GM23248 (cell line): ENCODE data around the gene IFNLR1. TPM values are rescaled to one million over a fixed set of nuclear protein-coding genes. Genes with fewer than 3 reads are reported as not detected.

Experiments
- DNase-seq: peaks from one replicate; pipeline ENCODE4 v3.0.0-alpha.2; 2015
- H2AFZ ChIP-seq: fragments of 200-600 bp; sonication (generic); 2 replicates; pipeline ENCODE4 v1.6.1; 2016; ENCODE audit warnings: antibody characterized with exemption
- H3F3A ChIP-seq: fragments of 200-600 bp; sonication (generic); 2 replicates; pipeline ENCODE4 v1.6.1; 2016; ENCODE audit warnings: mild to moderate bottlenecking, antibody characterized with exemption, mixed run types; ENCODE audit not compliant: insufficient read depth
- H3K27ac ChIP-seq: fragments of 200-600 bp; sonication (generic); 2 replicates; pipeline ENCODE4 v1.5.1; 2016; ENCODE audit warnings: mild to moderate bottlenecking
- H3K27me3 ChIP-seq: fragments of 200-600 bp; sonication (generic); replicated peaks from 2 replicates; pipeline ENCODE4 v1.6.1; 2016; ENCODE audit warnings: mild to moderate bottlenecking; ENCODE audit not compliant: insufficient read depth
- H3K36me3 ChIP-seq: fragments of 200-600 bp; sonication (generic); 2 replicates; pipeline ENCODE4 v1.6.1; 2016; ENCODE audit warnings: low read depth, mild to moderate bottlenecking
- H3K4me1 ChIP-seq: fragments of 200-600 bp; sonication (generic); 2 replicates; pipeline ENCODE4 v1.6.1; 2016; ENCODE audit warnings: mild to moderate bottlenecking; ENCODE audit not compliant: insufficient read depth
- H3K4me2 ChIP-seq: fragments of 200-600 bp; sonication (generic); one replicate; pipeline ENCODE4 v1.6.1; 2016; ENCODE audit warnings: mild to moderate bottlenecking; ENCODE audit not compliant: unreplicated experiment
- H3K4me3 ChIP-seq: fragments of 200-600 bp; sonication (generic); 2 replicates; pipeline ENCODE4 v1.5.1; 2016; ENCODE audit warnings: mild to moderate bottlenecking
- H3K79me2 ChIP-seq: fragments of 200-600 bp; sonication (generic); 2 replicates; pipeline ENCODE4 v1.6.1; 2016; ENCODE audit warnings: mild to moderate bottlenecking; ENCODE audit not compliant: insufficient read depth
- H3K9ac ChIP-seq: fragments of 200-600 bp; sonication (generic); 2 replicates; pipeline ENCODE4 v1.6.1; 2016; ENCODE audit warnings: mild to moderate bottlenecking
- H3K9me2 ChIP-seq: fragments of 200-600 bp; sonication (generic); 2 replicates; pipeline ENCODE4 v1.6.1; 2016; ENCODE audit warnings: mixed run types, mild to moderate bottlenecking, moderate library complexity; ENCODE audit not compliant: insufficient read depth
- H3K9me3 ChIP-seq: fragments of 200-600 bp; sonication (generic); one replicate; pipeline ENCODE4 v1.6.1; 2017; ENCODE audit warnings: low read depth
- H4K20me1 ChIP-seq: fragments of 200-600 bp; sonication (generic); 2 replicates; pipeline ENCODE4 v1.6.0; 2016; ENCODE audit not compliant: insufficient read depth
- EZH2 ChIP-seq: fragments of 200-600 bp; sonication (generic); IDR thresholded peaks from 2 replicates; pipeline ENCODE4 v1.6.1; 2018; ENCODE audit warnings: antibody characterized with exemption, mild to moderate bottlenecking; ENCODE audit not compliant: insufficient read depth, poor library complexity, severe bottlenecking
- EZH2phosphoT487 ChIP-seq: fragments of 200-600 bp; sonication (generic); IDR thresholded peaks from 2 replicates; pipeline ENCODE4 v1.6.1; 2018; ENCODE audit warnings: antibody characterized with exemption, moderate library complexity, mild to moderate bottlenecking, low read depth; ENCODE audit not compliant: insufficient read depth
- WGBS, 2 experiments: methylation state at CpG; one replicate each; pipeline ENCODE4 v1.1.6; 2015 to 2017; ENCODE audit warnings: low lambda C conversion rate in 2 of 2, low coverage in 1 of 2; ENCODE audit errors: missing lambda C conversion rate in 2 of 2; 5-methylcytosine and 5-hydroxymethylcytosine counted together
- in situ Hi-C: fragments of 300-500 bp; cut with MboI; formaldehyde crosslinking; loops from 2 replicates; pipeline ENCODE4 v1.15.0; 2020
- polyA plus RNA-seq: library from polyadenylated mRNA; unstranded; fragments of >200 nt; fragmentation: Nextera tagmentation; extraction: Ambion mirVana; gene quantifications from 2 replicates; pipeline ENCODE4 v1.2.1, GENCODE V29; 2016
- total RNA-seq: library from RNA; depleted of rRNA; stranded (reverse); fragments of >200 nt; shearing (Covaris generic); gene quantifications from 2 replicates; pipeline ENCODE4 v1.2.3, GENCODE V29; 2014

IFNLR1 gene
- total and polyA plus RNA-seq, 2 experiments from 2014 or later: not detected

DNA sequence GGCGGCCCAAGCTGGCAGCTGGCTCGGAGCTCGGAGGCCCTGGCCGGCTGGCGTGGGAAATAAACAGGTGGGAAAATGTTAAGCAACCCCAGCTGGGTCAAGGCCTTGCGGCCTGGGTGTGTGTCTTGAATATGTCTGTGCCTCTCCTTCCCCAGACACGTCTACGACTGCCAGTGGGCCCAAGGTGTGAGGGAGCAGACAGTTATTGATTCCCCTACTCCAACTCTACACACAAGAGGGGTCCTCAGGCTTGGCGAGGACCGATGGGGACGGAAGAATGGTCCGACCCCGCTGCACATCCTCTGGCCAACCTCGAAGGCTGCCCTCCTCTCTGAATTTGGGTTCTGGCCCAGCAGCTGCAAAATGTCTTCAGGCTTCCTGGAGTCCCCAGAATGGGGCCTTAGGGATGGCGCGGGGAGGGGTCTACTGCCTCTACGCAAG is 46.3 kb downstream of the IFNLR1 start:
- Histone ChIP-seq H3K9me3 (no peaks in the 10 kb centered on the region), H3K79me2 (no peaks in the 10 kb centered on the region), H3K27ac (no peak overlapping the region), H3K4me2 (no peak overlapping the region), H3K9ac (no peak overlapping the region), H4K20me1 (no peaks in the 10 kb centered on the region), H3K36me3 (no peaks in the 10 kb centered on the region), H3K4me1 (no peaks in the 10 kb centered on the region), H3K9me2 (no peaks in the 10 kb centered on the region), H2AFZ (no peak overlapping the region), H3K27me3 (no peaks in the 10 kb centered on the region; the same call in 1 of the 2 replicates), H3K4me3 (no peak overlapping the region), H3F3A (no peaks in the 10 kb centered on the region)
- in situ Hi-C loops: no loop called here
- no peak for TF ChIP-seq EZH2phosphoT487
- TF ChIP-seq EZH2: no peak
- WGBS, 2 experiments: 86 to 89% methylated on average over 15 to 17 of the region's 17 CpGs
- no peak for DNase-seq

GRCh38 chr1:24139841-24140425 is 47.2 kb downstream of the IFNLR1 start:
- Histone ChIP-seq H3K9ac (no peak overlapping the region), H3K4me3 (no peak overlapping the region), H2AFZ (no peak overlapping the region), H3K27ac (no peak overlapping the region), H4K20me1 (no peaks in the 10 kb centered on the region), H3K27me3 (no peaks in the 10 kb centered on the region; the same call in 1 of the 2 replicates), H3K36me3 (no peaks in the 10 kb centered on the region), H3K4me2 (no peak overlapping the region), H3K4me1 (no peaks in the 10 kb centered on the region), H3F3A (no peaks in the 10 kb centered on the region; the same call in 1 of the 2 replicates), H3K9me2 (no peaks in the 10 kb centered on the region), H3K79me2 (no peaks in the 10 kb centered on the region), H3K9me3 (no peaks in the 10 kb centered on the region)
- no peak for TF ChIP-seq EZH2phosphoT487
- TF ChIP-seq EZH2: no peak
- in situ Hi-C loops: no loop called here
- WGBS, 2 experiments: 73 to 76% methylated on average over 11 of the region's 11 CpGs
- no peak for DNase-seq

GRCh38 chr1:24139222-24139489 is 47.9 kb downstream of the IFNLR1 start:
- H3F3A ChIP-seq: no peaks in the 10 kb centered on the region; the same call in 1 of the 2 replicates
- H3K27me3 ChIP-seq: no peaks in the 10 kb centered on the region
- no peaks in the 10 kb centered on the region for H3K79me2 ChIP-seq
- in situ Hi-C loops: no loop called here
- H3K27ac ChIP-seq: no peak overlapping the region
- H3K4me3 ChIP-seq: no peak overlapping the region
- no peaks in the 10 kb centered on the region for H3K9me3 ChIP-seq
- TF ChIP-seq EZH2 (no peak), EZH2phosphoT487 (no peak)
- no peaks in the 10 kb centered on the region for H4K20me1 ChIP-seq
- WGBS, 2 experiments: 88 to 90% methylated on average over 2 of the region's 2 CpGs
- H3K36me3 ChIP-seq: no peaks in the 10 kb centered on the region
- no peak overlapping the region for H2AFZ ChIP-seq
- no peaks in the 10 kb centered on the region for H3K4me1 ChIP-seq
- DNase-seq: no peak
- no peak overlapping the region for H3K4me2 ChIP-seq
- no peak overlapping the region for H3K9ac ChIP-seq
- H3K9me2 ChIP-seq: no peaks in the 10 kb centered on the region

DNA sequence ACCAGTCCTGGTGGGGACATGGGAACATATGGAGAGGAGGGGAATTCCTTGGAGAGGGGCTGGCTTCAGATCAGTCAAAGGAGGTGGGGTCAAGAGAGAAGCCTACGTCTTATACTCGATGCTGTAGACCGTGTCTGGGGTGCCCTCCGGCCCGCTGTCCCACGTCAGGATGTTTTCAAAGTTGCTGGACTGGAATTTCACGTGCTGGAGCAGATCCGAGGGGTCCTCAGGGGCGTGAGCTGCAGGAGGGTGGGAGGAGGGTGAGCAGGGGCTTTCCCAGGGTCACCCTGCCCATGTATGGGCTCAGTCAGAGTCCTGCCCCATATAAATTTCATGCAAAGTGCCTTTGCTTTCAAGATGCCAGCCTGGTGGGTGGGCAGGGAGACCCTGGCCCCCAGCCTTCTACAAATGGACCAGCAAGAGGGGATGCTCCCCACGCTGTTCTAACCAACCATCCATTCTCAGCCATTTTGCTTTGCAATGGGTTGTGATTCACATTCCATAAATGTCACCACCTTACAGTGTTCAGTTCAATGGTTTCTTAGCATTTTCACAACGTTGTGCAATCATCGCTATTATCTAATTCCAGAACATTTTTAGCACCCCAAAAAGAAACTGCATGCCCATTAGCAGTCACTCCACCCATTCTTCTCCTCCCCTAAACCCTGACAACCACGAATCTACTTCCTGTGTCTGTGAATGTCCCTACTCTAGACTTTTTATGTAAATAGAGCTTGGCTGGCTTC is 48.4 kb downstream of the IFNLR1 start:
- in situ Hi-C loops: no loop called here
- Histone ChIP-seq H3K27ac (no peak overlapping the region), H3K9me3 (no peaks in the 10 kb centered on the region), H3F3A (no peaks in the 10 kb centered on the region; the same call in 1 of the 2 replicates), H3K27me3 (no peaks in the 10 kb centered on the region), H3K9me2 (no peaks in the 10 kb centered on the region), H3K79me2 (no peaks in the 10 kb centered on the region), H3K4me3 (no peak overlapping the region), H3K9ac (no peak overlapping the region), H3K36me3 (no peaks in the 10 kb centered on the region), H2AFZ (no peak overlapping the region), H4K20me1 (no peaks in the 10 kb centered on the region), H3K4me1 (no peaks in the 10 kb centered on the region), H3K4me2 (no peak overlapping the region)
- TF ChIP-seq EZH2 (no peak), EZH2phosphoT487 (no peak)
- 60 to 64% methylated on average over 13 of the region's 13 CpGs for WGBS, 2 experiments
- no peak for DNase-seq
